Lower leg skin (tissue), 4 donors: ENCODE results near the gene C1orf159. TPM values are rescaled to one million over a fixed set of nuclear protein-coding genes. Genes with fewer than 3 reads are reported as not detected.

ENCODE experiments used
- DNase-seq, 2 donors: peaks; one replicate each; pipeline ENCODE4 v3.0.0-alpha.2; 2019; ENCODE audit warnings: low spot score in 2 of 2
- H3K4me3 ChIP-seq: fragments of 200-600 bp; sonication (generic); 2 replicates; pipeline ENCODE4 v1.5.1; 2017; ENCODE audit warnings: mild to moderate bottlenecking, low read depth; ENCODE audit not compliant: poor library complexity, severe bottlenecking
- POLR2A ChIP-seq, 2 donors: fragments of 450-650 bp; IDR thresholded peaks; one replicate each; pipeline ENCODE4 v1.6.1; 2016 to 2017; ENCODE audit warnings: antibody characterized with exemption in 2 of 2, mild to moderate bottlenecking in 1 of 2, moderate library complexity in 1 of 2
- WGBS, 2 donors: methylation state at CpG; one replicate each; pipeline ENCODE4 v1.1.5; 2018; 5-methylcytosine and 5-hydroxymethylcytosine counted together
- intact Hi-C: fragments of 100-400 bp; cut with DNase I; formaldehyde crosslinking; loops from one replicate; pipeline ENCODE4 v1.15.0; 2023; ENCODE audit warnings: low total_unique reads
- total RNA-seq, 4 donors: library from RNA; depleted of rRNA; stranded (reverse); fragments of >200 nt; gene quantifications; one replicate each; pipeline ENCODE4 v1.1.0, GENCODE V29; 2016
- TF ChIP-seq, protein P1 (sequence below), 3 donors: fragments of 450-650 bp; IDR thresholded peaks; one replicate each; pipeline ENCODE4 v1.5.1; 2016; ENCODE audit warnings: antibody characterized with exemption in 3 of 3, mild to moderate bottlenecking in 3 of 3, moderate library complexity in 2 of 3

The C1orf159 gene
- total RNA-seq, 4 donors from 2014 or later, result 16.1 to 36.0 (median 21.5) TPM

DNA sequence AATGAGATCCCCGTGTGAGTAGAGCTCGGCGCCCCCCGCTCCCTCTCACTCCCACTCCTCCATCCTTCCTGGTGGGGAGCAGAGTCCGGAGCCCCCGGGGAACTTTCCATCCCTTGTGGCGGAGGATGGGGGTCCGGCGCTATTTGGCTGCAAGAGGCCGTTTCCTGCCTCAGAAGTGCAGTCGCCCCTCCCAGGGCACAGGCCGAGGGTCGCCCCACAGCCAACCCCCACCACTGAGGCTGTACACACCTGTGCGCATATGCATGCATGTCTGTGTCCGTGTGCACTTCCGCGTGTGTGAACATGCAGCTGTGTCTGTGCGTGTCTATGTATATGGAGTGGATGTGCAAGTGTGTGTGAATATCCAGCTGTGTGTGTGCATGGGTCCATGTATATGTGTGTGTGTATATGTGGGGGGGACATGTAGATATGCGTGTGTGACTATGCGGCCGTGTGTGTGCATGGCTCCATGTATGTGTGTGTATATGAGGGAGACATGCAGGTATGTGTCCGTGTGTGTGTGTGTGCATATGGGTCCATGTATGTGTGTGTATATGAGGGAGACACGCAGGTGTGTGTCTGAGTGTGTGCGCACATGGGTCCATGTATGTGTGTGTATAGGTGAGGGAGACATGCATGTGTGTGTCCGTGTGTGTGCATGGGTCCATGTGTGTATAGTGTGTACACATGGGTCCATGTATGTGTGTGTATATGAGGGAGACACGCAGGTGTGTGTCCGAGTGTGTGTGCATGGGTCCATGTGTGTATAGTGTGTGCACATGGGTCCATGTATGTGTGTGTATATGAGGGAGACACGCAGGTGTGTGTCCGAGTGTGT is 63.7 kb downstream of the C1orf159 start:
- 93 to 95% methylated on average over 29 of the region's 29 CpGs for WGBS, 2 donors
- no peak overlapping the region for H3K4me3 ChIP-seq
- TF ChIP-seq POLR2A (IDR thresholded peaks at IDR 0.05), result no peak
- TF ChIP-seq, protein P1, sequence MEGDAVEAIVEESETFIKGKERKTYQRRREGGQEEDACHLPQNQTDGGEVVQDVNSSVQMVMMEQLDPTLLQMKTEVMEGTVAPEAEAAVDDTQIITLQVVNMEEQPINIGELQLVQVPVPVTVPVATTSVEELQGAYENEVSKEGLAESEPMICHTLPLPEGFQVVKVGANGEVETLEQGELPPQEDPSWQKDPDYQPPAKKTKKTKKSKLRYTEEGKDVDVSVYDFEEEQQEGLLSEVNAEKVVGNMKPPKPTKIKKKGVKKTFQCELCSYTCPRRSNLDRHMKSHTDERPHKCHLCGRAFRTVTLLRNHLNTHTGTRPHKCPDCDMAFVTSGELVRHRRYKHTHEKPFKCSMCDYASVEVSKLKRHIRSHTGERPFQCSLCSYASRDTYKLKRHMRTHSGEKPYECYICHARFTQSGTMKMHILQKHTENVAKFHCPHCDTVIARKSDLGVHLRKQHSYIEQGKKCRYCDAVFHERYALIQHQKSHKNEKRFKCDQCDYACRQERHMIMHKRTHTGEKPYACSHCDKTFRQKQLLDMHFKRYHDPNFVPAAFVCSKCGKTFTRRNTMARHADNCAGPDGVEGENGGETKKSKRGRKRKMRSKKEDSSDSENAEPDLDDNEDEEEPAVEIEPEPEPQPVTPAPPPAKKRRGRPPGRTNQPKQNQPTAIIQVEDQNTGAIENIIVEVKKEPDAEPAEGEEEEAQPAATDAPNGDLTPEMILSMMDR (IDR thresholded peaks at IDR 0.05), result no peak
- DNase-seq, result no peak
- intact Hi-C loops, result no loop called here

DNA sequence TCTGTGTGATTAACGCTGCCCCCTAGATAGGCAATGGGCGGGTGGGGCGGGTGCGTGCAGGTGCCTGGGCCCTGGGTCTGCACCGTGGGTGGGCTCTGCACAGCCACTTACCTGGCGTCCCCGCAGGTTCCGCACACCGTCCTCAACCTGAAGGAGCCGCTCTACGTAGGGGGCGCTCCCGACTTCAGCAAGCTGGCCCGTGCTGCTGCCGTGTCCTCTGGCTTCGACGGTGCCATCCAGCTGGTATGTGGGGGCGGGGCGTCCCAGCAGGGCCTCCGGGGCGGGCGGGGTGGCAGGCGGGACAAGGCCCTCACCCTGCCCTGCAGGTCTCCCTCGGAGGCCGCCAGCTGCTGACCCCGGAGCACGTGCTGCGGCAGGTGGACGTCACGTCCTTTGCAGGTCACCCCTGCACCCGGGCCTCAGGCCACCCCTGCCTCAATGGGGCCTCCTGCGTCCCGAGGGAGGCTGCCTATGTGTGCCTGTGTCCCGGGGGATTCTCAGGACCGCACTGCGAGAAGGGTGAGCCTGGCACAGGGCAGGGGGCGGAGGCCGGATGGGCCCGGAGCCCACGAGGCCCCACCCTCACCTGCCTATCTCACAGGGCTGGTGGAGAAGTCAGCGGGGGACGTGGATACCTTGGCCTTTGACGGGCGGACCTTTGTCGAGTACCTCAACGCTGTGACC is 64.6 kb downstream of the C1orf159 start:
- no peak for DNase-seq
- WGBS, 2 donors, result 83 to 84% methylated on average over 32 to 45 of the region's 46 CpGs
- intact Hi-C loops, result no loop called here
- no peak overlapping the region for H3K4me3 ChIP-seq
- TF ChIP-seq, protein P1 (IDR thresholded peaks at IDR 0.05), result no peak
- no peak for TF ChIP-seq POLR2A (IDR thresholded peaks at IDR 0.05)

DNA sequence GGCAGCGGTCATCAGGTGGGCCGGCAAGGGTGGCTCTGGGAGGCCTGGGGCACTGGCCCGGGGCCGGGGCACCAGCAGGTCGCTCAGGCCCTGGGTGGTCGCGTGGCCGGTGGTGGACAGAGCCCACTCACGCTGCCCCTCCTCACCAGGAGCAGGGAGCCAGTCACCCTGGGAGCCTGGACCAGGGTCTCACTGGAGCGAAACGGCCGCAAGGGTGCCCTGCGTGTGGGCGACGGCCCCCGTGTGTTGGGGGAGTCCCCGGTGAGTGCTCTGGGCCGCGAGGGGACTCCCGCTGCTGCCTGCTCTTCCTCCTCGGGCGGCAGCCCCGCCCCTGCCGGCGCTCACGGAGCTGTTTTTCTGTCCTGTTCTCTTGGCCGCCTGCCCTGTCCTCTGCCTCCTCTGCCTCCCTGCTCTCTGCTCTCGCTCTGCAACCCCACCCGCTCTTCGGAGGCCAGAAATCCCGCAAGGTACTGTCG is 65.3 kb downstream of the C1orf159 start:
- intact Hi-C loops, result no loop called here
- no peak for DNase-seq
- TF ChIP-seq, protein P1 (IDR thresholded peaks at IDR 0.05), result no peak
- no peak for TF ChIP-seq POLR2A (IDR thresholded peaks at IDR 0.05)
- no peak overlapping the region for H3K4me3 ChIP-seq
- WGBS, 2 donors, result 76 to 86% methylated on average over 27 to 32 of the region's 32 CpGs

DNA sequence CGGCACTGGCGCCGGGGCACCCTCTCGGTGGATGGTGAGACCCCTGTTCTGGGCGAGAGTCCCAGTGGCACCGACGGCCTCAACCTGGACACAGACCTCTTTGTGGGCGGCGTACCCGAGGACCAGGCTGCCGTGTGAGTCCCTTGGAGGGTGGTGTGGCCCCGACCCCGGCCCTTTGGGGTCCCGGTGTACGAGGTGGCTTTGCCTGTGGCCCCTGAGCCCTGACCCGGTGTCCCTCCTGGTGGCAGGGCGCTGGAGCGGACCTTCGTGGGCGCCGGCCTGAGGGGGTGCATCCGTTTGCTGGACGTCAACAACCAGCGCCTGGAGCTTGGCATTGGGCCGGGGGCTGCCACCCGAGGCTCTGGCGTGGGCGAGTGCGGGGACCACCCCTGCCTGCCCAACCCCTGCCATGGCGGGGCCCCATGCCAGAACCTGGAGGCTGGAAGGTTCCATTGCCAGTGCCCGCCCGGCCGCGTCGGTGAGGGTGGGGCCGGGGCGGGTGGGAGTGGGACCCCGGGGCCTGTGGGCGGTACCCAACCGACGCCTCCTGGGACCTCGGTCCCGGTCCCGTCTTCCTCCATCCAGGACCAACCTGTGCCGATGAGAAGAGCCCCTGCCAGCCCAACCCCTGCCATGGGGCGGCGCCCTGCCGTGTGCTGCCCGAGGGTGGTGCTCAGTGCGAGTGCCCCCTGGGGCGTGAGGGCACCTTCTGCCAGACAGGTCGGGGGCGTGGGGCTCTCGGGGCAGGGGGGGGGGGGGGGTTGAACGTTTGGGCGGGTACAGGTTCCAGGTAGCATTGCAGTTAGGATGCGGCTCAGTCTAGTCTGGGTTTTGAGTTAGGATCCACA is 66.3 kb downstream of the C1orf159 start:
- 81 to 88% methylated on average over 31 to 38 of the region's 57 CpGs for WGBS, 2 donors
- no peak overlapping the region for H3K4me3 ChIP-seq
- no peak for DNase-seq
- no peak for TF ChIP-seq POLR2A (IDR thresholded peaks at IDR 0.05)
- TF ChIP-seq, protein P1 (IDR thresholded peaks at IDR 0.05), result no peak
- intact Hi-C loops, result no loop called here

DNA sequence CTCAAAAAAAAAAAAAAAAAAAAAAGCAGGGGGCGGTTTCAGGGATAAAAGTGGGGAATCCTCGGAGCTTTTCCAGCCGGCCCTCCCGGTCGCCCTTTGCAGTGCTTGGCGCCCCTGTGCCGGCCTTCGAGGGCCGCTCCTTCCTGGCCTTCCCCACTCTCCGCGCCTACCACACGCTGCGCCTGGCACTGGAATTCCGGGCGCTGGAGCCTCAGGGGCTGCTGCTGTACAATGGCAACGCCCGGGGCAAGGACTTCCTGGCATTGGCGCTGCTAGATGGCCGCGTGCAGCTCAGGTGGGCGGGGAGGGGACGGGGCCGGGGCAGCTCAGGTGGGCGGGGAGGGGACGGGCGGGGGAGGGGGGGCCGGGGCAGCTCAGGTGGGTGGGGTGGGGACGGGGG is 67.1 kb downstream of the C1orf159 start:
- TF ChIP-seq POLR2A (IDR thresholded peaks at IDR 0.05), result no peak
- TF ChIP-seq, protein P1 (IDR thresholded peaks at IDR 0.05), result no peak
- no peak overlapping the region for H3K4me3 ChIP-seq
- 73 to 83% methylated on average over 9 to 22 of the region's 28 CpGs for WGBS, 2 donors
- intact Hi-C loops, result no loop called here
- no peak for DNase-seq
